K562 (cell line): ENCODE measurements around the gene ENPP6. TPM values are rescaled to one million over a fixed set of nuclear protein-coding genes. Genes with fewer than 3 reads are reported as not detected.

Experiments used
- ATAC-seq: fragments of 200-7000 bp; cut with Tn5 transposase; 3 replicates; pipeline ENCODE4 v1.9.1; 2020; ENCODE audit warnings: moderate library complexity
- BruUV-seq: library from RNA; stranded (reverse); fragments of 400-500 nt; replicated peaks from 2 replicates; lab custom pipeline; 2021; lab: Mats Ljungman, UMichigan
- CTCF ChIA-PET: fragments of 300-600 bp; formaldehyde crosslinking; extraction: SDS; loops from one replicate; lab custom pipeline; 2021; ENCODE audit warnings: low intra/inter-chr PET ratio; lab: Yijun Ruan, JAX
- POLR2A ChIA-PET: fragments of 300-600, 350-650 bp; sonication (Branson Sonifier 250); formaldehyde crosslinking; extraction: SDS; loops from one replicate; lab custom pipeline; 2021; ENCODE audit warnings: antibody characterized with exemption, inconsistent platforms; lab: Yijun Ruan, JAX
- DNase-seq, 4 experiments: peaks; one replicate each; pipeline versions ENCODE4 v3.0.0 to v3.0.0-alpha.2; 2011 to 2018; ENCODE audit warnings: low spot score in 3 of 4, mixed read lengths in 3 of 4; ENCODE audit errors: extremely low read depth in 1 of 4
- FAIRE-seq: peaks from 2 replicates; lab custom pipeline; 2011; peaks lifted over from hg19 to GRCh38; lab: Jason Lieb, UNC
- H2AFZ ChIP-seq: 2 replicates; pipeline ENCODE4 v1.6.0; 2011; ENCODE audit warnings: low read depth, low read length, control low read depth, inconsistent platforms
- H3K27ac ChIP-seq: fragments of 200-600 bp; 3 replicates; pipeline ENCODE4 v1.8.0; 2011; ENCODE audit warnings: low read depth, mild to moderate bottlenecking, control low read depth, inconsistent platforms, low read length, moderate library complexity, mixed read lengths; ENCODE audit errors: extremely low read depth
- H3K27me3 ChIP-seq, 2 experiments: fragments of 300-600 bp in 1 of 2; 2 replicates in 1 of 2; 3 replicates in 1 of 2; pipeline versions ENCODE4 v1.6.0 to v1.8.0; 2011; ENCODE audit warnings: inconsistent platforms in 2 of 2, low read length in 2 of 2, mild to moderate bottlenecking in 1 of 2, mixed read lengths in 1 of 2, moderate library complexity in 1 of 2; ENCODE audit not compliant: control insufficient read depth in 2 of 2, insufficient read depth in 2 of 2
- H3K36me3 ChIP-seq: fragments of 300-600 bp; 3 replicates; pipeline ENCODE4 v1.8.0; 2011; ENCODE audit warnings: mild to moderate bottlenecking, low read length, inconsistent platforms; ENCODE audit not compliant: control insufficient read depth, insufficient read depth
- H3K4me1 ChIP-seq, 2 experiments: fragments of 200-600 bp in 1 of 2; replicated peaks in 1 of 2; 2 replicates in 1 of 2; 3 replicates in 1 of 2; pipeline versions ENCODE4 v1.5.1 to v1.8.0; 2011; ENCODE audit warnings: inconsistent platforms in 2 of 2, low read length in 2 of 2, mild to moderate bottlenecking in 1 of 2, mixed read lengths in 1 of 2, moderate library complexity in 1 of 2; ENCODE audit not compliant: control insufficient read depth in 2 of 2, insufficient read depth in 2 of 2
- H3K4me2 ChIP-seq: 2 replicates; pipeline ENCODE4 v1.6.1; 2011; ENCODE audit warnings: low read length, control low read depth, inconsistent platforms, mixed read lengths; ENCODE audit not compliant: insufficient read depth
- H3K4me3 ChIP-seq: fragments of 200-600 bp; sonication (generic), shearing (Covaris generic); 2 replicates; pipeline ENCODE4 v1.5.1; 2016; ENCODE audit warnings: control low read depth, inconsistent platforms
- H3K79me2 ChIP-seq: fragments of 200-600 bp; 3 replicates; pipeline ENCODE4 v1.8.0; 2011; ENCODE audit warnings: low read length, inconsistent platforms; ENCODE audit not compliant: control insufficient read depth, insufficient read depth
- H3K9ac ChIP-seq, 2 experiments: 2 replicates each; pipeline versions ENCODE4 v1.6.0 to v1.6.1; 2011; ENCODE audit warnings: low read depth in 2 of 2, low read length in 2 of 2, control low read depth in 1 of 2, inconsistent platforms in 1 of 2, mild to moderate bottlenecking in 1 of 2, mixed read lengths in 1 of 2; ENCODE audit not compliant: insufficient read depth in 1 of 2
- H3K9me1 ChIP-seq: one replicate; pipeline ENCODE4 v1.6.0; 2011; ENCODE audit warnings: inconsistent platforms, mild to moderate bottlenecking, low read length, moderate library complexity; ENCODE audit not compliant: control insufficient read depth, insufficient read depth
- H3K9me3 ChIP-seq: replicated peaks from 2 replicates; pipeline ENCODE4 v1.5.1; 2011; ENCODE audit warnings: low read depth, low read length, inconsistent platforms; ENCODE audit not compliant: control insufficient read depth, insufficient read depth
- H4K20me1 ChIP-seq: replicated peaks from 2 replicates; pipeline ENCODE4 v1.6.1; 2011; ENCODE audit warnings: low read length, inconsistent platforms, mixed read lengths; ENCODE audit not compliant: control insufficient read depth, insufficient read depth
- CCAR2 ChIP-seq: fragments of 200-400 bp; formaldehyde crosslinking; IDR thresholded peaks from 2 replicates; pipeline ENCODE4 v1.6.1; 2017; ENCODE audit warnings: mild to moderate bottlenecking, low read depth, low read length
- SETDB1 ChIP-seq: IDR thresholded peaks from one replicate; pipeline ENCODE4 v1.6.1; 2012; ENCODE audit warnings: low read length, control low read depth, inconsistent platforms
- SIN3B ChIP-seq: fragments of 450-650 bp; IDR thresholded peaks from 2 replicates; pipeline ENCODE4 v1.6.1; 2017; ENCODE audit warnings: low read depth, mild to moderate bottlenecking, moderate library complexity
- TAL1 ChIP-seq: fragments of 450-650 bp; IDR thresholded peaks from 2 replicates; pipeline ENCODE4 v1.6.1; 2016; ENCODE audit warnings: mild to moderate bottlenecking
- WGBS: fragments of 100-300 bp; shearing (Covaris generic); methylation state at CpG from one replicate; pipeline ENCODE4 v1.1.6; 2016; ENCODE audit warnings: low coverage, mixed read lengths; ENCODE audit not compliant: insufficient coverage; ENCODE audit errors: missing lambda C conversion rate; 5-methylcytosine and 5-hydroxymethylcytosine counted together
- in situ Hi-C: fragments of 300-500 bp; cut with MboI; formaldehyde crosslinking; loops from 4 replicates; pipeline ENCODE4 v1.15.0; 2018; ENCODE audit warnings: inconsistent platforms, mixed read lengths
- intact Hi-C: fragments of 100-400 bp; cut with micrococcal nuclease; formaldehyde crosslinking; loops from 2 replicates; pipeline ENCODE4 v1.14.2; 2022
- polyA plus RNA-seq, 8 experiments: library from polyadenylated mRNA; depleted of rRNA in 4 of 8; stranded (reverse) in 5 of 8; unstranded in 3 of 8; fragments of >200 nt; fragmentation: Nextera tagmentation in 2 of 8; fragmentation: Illumina TruSeq in 1 of 8; extraction: Ambion mirVana in 2 of 8; extraction: Trizol in 1 of 8; gene quantifications; 2 replicates each; pipeline versions ENCODE4 v1.2.1 to v1.2.3, GENCODE V29; 2011 to 2014; ENCODE audit warnings: inconsistent platforms in 1 of 8, missing spikeins in 1 of 8
- total RNA-seq, 7 experiments: library from RNA; depleted of rRNA in 6 of 7; stranded (reverse); fragments of >200 nt in 6 of 7; fragmentation: Illumina TruSeq in 2 of 7; extraction: Trizol in 2 of 7; gene quantifications; 2 replicates each; pipeline versions ENCODE4 v1.2.1 to v1.2.3, GENCODE V29; 2011 to 2021; ENCODE audit warnings: low replicate concordance in 1 of 7
- TF ChIP-seq, protein P1 (sequence below): fragments of 250-450 bp; sonication (Bioruptor Pico); IDR thresholded peaks from 2 replicates; pipeline ENCODE4 v1.5.0; 2021; ENCODE audit warnings: mild to moderate bottlenecking, moderate library complexity
- TF ChIP-seq, protein P2 (sequence below): fragments of 200-800 bp; sonication (Bioruptor generic); IDR thresholded peaks from 2 replicates; pipeline ENCODE4 v1.6.1; 2016; ENCODE audit warnings: missing genetic modification characterization, missing compliant biosample characterization
- TF ChIP-seq, protein P3 (sequence below): IDR thresholded peaks from 2 replicates; pipeline ENCODE4 v1.6.1; 2016; ENCODE audit warnings: missing genetic modification characterization, missing compliant biosample characterization

Gene ENPP6
- total and polyA plus RNA-seq, 9 of the 15 experiments (the other 6 are each of a cell fraction or from before 2014, with no cell fraction given) = 0.29 TPM; not detected in 8

DNA sequence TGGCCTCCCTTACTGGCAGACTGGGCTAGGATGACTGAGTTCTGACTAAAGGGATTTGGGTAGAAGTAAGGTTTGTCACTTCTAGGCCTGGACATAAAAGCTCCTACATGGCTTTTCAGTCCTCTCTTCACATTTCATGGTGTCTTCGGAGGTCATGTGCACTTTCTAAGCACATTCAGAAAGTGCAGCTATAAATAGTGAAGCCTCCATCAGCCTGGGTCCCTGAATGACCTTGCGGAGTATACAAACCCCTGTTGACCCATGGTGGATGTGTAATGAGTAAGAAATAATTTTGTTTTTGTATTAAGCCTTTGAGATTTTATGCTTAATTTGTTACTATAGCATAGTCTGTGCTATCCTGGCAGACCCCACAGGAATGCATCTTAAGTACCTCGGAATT, 158.6 kb downstream of the ENPP6 start:
- in situ Hi-C loops (no loop called here), intact Hi-C loops (no loop called here)
- ChIA-PET CTCF (no interaction called here), POLR2A (interaction anchor here (0.6 to 0.8 kb wide), 2 partner anchors 31 to 74 kb away, joined by 3 to 4 read pairs; no protein-coding TSS in a partner anchor)
- Histone ChIP-seq H2AFZ (no peak overlapping the region), H3K27me3 (peaks cover 0 to 22% of the 10 kb centered on the region in 2 experiments; a peak in 4 of 5 replicates), H3K36me3 (no peaks in the 10 kb centered on the region), H3K9me1 (no peaks in the 10 kb centered on the region), H3K4me2 (no peak overlapping the region), H3K9me3 (no peaks in the 10 kb centered on the region), H3K9ac (no peak overlapping the region), H4K20me1 (no peaks in the 10 kb centered on the region), H3K4me3 (no peak overlapping the region), H3K79me2 (no peaks in the 10 kb centered on the region), H3K4me1 (no peaks in the 10 kb centered on the region), H3K27ac (no peak overlapping the region)
- ATAC-seq (no peak), FAIRE-seq (no peak), DNase-seq (no peak)
- WGBS = 12% methylated on average over 3 of the region's 3 CpGs
- BruUV-seq = no TSS peak
- TF ChIP-seq SETDB1 = no peak
- TF ChIP-seq SIN3B = no peak
- TF ChIP-seq, protein P1, sequence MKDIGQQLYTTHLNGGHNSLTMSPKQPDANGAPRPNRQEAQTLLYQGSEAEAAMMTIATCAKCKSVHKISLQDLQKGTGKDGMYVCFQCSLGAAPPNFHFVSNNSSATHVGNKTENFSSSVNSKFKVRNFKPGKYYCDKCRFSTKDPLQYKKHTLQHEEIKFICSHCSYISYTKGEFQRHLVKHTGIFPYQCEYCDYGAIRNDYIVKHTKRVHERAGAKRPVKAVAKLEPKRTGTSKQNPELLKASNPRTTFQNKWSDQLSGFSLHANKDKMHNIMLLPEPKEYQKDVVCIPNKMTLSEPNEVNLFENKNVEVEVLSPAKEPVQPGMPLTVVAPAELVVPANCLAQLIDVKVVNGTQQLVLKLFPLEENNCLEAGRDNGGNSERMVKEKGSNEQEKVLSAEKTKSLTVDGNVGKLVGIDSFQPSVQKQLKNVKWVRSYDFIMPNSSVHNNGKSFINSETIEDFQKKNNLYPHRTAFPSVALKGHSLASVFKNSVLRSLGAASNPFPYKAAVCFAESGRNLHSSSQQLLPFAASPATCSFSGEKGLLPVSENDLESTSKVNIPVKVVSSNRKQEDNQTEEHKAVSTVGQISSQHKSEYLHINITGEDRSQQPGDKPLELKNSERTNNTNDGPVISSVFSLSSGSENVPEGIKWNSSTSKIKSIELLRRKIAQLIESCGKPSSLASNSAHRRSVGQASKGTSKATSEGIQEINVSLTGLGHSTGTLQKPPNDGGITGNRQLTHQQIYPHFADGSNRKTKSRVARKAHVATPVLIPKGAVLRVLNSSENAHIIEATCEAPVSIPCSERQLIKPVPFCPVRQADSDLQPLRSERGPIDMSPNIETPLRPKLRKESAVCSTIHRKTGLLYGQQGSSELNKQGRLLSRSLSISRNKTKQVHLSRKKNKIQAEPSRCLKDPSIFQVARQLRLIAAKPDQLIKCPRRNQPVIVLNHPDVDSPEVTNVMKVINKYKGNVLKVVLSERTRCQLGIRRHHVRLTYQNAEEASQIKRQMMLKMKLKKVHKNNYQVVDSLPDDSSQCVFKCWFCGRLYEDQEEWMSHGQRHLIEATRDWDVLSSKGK = no peak
- no peak for TF ChIP-seq CCAR2
- TF ChIP-seq TAL1 = no peak
- TF ChIP-seq, protein P2, sequence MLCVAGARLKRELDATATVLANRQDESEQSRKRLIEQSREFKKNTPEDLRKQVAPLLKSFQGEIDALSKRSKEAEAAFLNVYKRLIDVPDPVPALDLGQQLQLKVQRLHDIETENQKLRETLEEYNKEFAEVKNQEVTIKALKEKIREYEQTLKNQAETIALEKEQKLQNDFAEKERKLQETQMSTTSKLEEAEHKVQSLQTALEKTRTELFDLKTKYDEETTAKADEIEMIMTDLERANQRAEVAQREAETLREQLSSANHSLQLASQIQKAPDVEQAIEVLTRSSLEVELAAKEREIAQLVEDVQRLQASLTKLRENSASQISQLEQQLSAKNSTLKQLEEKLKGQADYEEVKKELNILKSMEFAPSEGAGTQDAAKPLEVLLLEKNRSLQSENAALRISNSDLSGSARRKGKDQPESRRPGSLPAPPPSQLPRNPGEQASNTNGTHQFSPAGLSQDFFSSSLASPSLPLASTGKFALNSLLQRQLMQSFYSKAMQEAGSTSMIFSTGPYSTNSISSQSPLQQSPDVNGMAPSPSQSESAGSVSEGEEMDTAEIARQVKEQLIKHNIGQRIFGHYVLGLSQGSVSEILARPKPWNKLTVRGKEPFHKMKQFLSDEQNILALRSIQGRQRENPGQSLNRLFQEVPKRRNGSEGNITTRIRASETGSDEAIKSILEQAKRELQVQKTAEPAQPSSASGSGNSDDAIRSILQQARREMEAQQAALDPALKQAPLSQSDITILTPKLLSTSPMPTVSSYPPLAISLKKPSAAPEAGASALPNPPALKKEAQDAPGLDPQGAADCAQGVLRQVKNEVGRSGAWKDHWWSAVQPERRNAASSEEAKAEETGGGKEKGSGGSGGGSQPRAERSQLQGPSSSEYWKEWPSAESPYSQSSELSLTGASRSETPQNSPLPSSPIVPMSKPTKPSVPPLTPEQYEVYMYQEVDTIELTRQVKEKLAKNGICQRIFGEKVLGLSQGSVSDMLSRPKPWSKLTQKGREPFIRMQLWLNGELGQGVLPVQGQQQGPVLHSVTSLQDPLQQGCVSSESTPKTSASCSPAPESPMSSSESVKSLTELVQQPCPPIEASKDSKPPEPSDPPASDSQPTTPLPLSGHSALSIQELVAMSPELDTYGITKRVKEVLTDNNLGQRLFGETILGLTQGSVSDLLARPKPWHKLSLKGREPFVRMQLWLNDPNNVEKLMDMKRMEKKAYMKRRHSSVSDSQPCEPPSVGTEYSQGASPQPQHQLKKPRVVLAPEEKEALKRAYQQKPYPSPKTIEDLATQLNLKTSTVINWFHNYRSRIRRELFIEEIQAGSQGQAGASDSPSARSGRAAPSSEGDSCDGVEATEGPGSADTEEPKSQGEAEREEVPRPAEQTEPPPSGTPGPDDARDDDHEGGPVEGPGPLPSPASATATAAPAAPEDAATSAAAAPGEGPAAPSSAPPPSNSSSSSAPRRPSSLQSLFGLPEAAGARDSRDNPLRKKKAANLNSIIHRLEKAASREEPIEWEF = no peak
- TF ChIP-seq, protein P3, sequence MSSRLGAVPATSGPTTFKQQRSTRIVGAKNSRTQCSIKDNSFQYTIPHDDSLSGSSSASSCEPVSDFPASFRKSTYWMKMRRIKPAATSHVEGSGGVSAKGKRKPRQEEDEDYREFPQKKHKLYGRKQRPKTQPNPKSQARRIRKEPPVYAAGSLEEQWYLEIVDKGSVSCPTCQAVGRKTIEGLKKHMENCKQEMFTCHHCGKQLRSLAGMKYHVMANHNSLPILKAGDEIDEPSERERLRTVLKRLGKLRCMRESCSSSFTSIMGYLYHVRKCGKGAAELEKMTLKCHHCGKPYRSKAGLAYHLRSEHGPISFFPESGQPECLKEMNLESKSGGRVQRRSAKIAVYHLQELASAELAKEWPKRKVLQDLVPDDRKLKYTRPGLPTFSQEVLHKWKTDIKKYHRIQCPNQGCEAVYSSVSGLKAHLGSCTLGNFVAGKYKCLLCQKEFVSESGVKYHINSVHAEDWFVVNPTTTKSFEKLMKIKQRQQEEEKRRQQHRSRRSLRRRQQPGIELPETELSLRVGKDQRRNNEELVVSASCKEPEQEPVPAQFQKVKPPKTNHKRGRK (tag) = no peak
